Stimulated activated CD8-positive, alpha-beta memory T cell treated with anti-CD3 and anti-CD28 coated beads, Interleukin-12 subunit alpha, Interleukin-12 subunit beta, amount 100 ng/mL, for 24 hours (primary cell): ENCODE data around the gene CACNA1A.
"Not testable (repeated sequence)": the region's sequence is repeated elsewhere in the genome, so short reads cannot be mapped to it uniquely, and the experiment has no call there.

Source experiments
- DNase-seq: peaks from one replicate; pipeline ENCODE4 v3.0.0-alpha.2; 2020; ENCODE audit errors: extremely low read depth

Gene CACNA1A

DNA sequence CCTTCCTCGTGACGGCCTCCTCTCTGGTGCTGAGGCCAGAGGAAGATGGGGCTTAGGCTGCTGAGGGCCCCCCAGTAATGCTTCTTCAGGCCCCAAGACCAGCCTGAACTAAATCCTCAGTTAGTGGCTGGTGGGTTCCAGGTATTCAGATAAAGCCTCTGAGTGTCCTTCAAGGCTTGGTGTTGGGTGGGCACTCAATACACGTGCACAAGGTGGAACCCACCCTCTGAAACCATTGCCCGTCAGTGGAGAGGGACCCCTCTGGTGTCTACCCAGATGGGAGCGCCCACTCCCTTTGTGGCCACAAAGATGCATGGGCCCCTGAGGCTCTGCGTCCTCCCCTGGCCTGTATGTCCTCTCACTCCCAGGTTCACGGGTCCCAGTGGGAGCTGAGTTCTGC lies 277.0 kb downstream of the CACNA1A start:
- DNase-seq = no peak

DNA sequence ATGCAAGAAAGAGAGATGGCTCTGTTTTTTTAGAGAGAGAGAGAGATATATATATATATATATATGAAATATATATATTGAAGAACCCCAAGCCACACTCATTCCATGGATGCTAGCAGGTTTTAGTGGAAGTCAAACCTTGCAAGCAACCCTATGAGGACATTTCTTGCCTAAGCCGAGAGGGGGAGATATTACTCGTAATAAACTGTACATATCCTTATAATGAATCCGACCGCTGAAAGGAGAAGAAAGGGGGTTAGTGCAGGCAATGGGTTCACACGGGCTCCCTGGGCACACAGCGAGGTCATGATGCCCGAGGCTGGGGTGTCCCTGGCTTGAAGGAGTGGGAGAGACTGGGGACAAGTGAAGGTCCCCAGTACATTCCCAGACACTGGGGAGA lies 277.7 kb downstream of the CACNA1A start:
- no peak for DNase-seq

DNA sequence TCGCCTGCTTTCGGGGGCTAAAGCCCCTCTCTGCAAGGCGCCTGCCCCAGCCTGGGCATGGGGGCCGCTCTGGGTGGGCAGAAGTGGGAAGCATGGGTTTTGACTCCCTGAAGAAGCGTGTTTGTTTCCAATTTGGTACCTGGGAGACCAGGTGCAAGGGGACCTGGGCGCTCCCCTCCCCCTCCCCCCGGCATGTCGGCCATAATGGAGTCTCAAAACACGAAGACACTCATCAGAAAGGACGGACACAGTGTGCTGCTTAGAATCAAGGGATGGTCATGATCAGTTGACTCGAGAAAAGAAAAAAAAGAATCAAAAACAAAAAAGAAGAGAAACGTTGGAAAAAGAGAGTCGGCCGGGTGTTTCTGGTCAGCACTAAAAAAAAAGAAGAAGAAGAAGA lies 279.3 kb downstream of the CACNA1A start:
- no peak for DNase-seq

DNA sequence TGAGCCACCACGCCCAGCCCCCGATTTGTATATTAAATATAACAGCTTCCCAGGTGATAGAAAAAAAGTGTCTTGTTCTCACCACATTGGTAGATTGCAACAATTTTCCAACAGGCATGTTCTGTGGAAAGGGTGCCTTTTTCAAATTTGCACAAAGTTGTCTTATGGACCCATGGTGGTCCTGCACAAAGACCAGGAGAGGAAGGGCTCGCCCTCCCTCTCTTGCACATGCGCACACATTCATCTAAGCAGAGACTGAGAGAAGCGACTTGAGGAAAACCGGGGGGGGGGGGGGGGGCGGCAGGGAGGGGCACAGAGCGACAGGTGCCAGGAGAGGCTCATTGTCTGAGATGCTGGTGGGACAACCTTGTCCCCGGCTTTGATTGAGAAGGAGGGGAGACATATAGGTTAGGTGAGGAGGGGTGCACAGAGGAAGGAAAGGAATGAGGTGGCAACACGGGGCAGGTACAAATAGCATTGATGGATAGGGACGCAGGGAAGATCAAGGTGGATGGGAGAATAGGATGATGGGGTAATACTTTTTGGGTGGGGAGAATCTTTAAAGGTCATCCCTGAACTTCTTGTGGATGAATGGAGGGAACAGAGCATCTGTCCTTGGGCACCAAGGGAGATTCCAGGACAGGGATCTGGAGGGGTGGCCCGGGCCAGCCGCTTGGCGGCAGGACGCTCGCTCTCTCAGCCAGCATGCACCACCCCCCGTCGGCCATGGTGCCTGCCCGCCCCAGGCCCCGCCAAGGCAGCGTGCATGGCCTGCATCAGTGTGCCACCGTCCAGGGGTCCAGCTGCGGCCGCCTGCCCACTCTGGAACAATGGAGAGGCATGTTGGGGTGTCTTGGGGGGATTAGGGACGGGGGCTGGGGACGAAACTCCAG lies 280.1 kb downstream of the CACNA1A start:
- no peak for DNase-seq

DNA sequence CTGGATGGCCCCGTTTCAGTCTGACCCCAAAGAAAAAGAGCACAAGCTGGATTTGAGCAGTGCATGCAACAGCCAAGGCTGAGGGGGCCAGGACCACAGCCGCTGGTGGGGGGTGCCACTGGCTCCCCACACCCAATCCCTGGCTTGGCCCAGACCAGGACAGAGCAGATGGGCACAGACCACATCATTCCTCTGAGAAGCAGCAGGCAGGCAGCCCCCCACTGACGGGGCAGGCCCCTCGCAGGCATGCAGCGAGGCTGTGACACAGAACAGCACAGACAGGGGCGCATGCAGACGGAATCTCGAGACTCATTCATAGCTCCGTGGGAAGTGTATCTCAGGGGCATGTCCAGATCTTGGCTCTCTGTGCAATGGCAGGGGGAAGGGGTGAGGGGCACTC lies 281.2 kb downstream of the CACNA1A start:
- DNase-seq = no peak

DNA sequence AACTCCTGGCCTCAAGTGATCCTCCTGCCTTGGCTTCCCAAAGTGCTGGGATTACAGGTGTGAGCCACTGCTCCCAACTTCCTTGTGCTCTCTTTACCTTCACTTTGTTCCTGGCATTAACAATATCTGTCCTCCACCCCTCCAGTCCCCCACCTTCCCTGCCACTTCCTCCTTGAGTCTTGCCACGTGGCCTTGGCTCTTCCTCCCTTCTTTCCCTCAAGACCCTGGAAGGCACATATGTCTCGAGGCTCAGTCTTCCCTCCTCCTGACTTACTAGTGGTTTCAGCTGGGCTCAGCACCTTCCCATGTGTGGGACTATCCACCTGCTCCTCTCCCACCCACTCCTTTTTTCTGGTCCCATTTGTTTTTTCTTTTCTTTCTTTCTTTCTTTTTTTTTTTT lies 285.4 kb downstream of the CACNA1A start:
- DNase-seq = no peak

DNA sequence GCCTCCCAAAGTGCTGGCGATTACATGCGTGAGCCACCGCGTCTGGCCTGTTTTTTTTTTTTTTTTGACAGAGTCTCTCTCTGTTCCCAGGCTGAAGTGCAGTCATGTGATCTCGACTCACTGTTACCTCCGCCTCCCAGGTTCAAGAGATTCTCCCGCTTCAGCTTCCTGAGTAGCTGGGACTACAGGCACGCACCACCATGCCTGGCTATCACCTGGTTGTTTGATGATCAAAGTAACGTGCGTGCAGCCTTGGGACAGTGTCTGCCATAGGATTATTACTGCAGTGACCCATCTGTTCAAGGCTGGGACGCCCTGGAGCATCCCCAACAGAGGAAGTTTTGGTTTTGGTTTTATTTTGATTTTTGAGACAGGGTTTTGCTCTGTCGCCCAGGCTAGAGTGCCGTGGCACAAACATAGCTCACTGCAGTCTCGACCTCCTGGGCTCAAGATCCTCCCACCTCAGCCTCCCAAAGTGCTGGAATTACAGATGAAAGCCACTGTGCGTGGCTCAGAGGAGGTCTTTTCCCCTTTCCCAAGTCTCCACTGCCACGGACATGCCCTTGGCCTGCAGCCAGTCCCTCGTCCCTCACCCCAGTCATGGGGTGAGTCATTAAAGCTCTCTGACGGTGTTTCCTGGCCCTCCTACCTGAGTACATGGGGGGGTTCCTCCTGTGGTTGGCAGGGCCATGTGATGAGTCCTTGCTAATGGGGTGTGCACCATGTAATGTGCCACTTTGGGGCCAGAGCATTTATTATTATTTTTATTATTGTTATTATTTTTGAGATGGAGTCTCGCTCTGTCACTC lies 290.5 kb downstream of the CACNA1A start:
- DNase-seq = no peak

DNA sequence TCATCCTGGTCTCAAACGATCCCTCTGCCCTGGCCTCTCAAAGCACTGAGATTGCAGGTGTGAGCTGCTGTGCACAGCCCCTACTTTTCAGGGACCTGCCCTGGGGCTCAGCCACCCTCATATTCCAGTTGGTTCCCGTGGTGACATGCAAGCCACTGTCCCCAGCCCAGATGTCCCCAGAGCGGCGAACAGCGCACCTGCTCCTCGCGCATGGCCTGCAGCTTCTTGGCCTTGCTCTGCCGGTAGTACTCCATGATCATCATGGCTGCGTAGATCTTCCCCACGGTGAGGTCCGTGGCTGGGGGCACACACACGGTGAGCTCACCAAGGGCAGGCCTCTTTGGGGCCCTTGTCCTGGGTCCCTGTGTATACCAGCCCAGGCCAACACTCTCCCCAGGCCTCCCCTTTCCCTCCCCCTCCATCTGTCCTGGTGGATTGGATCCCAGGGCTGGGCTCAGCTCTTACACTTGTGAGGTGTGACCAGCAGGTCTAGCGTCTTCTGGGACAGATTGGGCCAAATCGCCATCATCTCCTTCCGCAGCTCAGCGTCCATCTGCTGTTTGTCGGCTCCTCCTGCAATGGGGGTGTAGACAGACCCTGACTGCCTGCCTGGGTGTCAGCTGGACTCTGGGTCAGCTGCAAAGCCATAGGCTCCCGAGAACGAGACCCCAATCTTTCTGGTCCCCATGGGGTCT lies 292.1 kb downstream of the CACNA1A start:
- no peak for DNase-seq

DNA sequence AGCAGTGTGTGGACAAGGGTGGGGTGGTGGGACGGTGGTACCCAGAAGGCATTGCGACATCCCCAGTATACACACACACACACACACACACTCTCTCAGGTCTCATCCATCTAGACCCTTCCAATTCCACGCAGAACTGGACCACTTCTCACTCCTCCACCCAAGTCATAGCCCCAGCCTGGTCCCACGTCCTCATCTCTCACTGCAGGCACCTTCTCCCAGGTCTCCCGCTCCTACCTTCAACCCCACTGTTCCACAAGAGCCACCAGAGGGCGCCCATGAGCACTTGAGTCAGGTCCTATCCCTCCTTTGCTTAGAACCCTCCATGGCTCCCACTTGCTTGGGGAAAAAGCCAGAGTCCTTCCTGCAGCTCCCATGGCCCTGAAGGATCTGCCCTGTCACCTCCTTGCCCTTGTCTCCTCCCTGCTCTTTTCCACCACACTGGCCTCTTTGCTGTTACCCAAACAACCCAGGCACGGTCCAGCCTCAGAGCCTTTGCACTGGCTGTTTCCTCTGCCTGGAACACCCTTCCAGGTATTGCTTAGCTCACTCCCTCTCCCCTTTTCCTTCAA lies 293.4 kb downstream of the CACNA1A start:
- DNase-seq = peak; percentile 24

DNA sequence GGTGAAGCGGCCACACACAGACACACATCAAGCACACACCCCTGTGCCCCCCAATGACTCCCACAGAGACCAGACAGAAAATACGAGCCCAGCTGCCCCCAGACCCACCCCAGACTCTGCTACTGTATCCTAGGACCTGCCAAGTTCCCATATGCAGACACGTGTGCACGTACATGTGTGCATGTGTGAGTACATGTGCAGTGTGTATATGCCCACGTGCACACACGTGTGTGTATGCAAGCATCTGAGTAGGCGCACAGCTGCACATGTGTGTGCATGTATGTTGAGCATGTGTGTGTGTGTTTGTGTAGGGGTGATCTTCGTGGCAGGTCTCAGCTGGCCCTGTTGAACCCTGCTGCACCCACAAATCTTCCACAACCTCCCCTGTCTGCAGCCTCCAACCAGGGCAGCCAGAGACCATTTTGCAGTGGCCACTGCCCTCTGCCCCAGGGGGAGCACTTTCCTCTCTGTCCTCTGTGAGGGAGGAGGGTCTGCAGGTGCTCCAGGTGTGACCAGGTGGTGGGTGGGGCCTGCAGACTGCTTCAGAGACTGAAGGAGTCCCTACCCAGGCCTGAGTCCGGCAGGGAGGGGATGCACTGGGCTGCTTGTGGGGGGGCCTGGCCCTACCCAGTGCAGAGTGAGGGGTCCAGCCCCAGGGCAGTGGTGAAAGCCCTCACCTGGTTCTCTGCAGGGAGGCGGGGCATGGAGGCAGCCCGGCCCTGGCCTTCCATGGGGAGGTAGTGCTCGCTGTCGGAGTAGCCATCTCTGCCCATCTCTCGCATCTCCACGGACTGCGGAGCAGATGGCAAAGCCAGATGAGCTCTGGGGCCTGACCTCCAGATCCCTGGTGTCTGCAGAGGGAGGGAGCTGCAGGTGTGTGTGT lies 294.6 kb downstream of the CACNA1A start:
- DNase-seq = no peak

DNA sequence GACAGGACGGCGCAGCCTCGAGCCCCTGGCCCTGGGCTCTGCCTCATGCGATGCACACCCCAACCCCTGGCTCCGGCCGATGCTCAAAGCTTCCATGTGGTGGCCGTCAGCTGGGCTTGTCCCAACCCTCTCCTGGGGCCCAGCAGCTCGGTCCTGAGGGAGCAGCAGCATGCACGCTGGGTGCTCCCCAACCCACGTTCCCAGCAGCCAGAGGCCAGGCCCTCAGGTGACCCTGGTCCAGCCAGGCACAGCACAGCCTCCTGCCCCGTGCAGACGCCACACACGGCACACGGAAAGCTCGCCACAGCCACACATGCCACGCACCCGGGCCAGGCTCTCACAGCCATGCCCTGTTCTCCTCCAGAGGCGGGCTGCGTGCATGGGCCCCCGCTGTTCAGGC lies 295.3 kb downstream of the CACNA1A start:
- no peak for DNase-seq

DNA sequence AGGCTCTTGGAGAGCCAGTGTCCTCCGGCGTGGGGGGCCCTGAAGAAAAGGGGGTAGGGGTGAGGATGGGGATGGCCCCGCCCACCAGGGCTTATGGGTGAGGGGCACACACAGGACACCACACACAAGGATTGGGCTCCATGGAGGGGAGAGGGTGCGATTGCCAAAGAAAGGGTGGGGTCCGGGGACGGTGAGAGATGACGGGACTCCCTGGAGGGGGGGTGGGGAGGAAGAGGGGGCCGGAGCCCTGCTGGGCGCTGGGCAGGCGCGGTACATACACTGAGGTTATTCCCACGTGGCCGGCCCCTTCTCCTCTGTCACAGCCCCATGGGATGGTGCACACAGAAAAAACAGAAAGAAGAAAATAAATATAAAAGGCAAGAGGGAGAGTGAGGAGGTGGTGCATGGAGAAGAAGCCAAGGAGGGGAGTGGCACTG lies 295.9 kb downstream of the CACNA1A start:
- no peak for DNase-seq

DNA sequence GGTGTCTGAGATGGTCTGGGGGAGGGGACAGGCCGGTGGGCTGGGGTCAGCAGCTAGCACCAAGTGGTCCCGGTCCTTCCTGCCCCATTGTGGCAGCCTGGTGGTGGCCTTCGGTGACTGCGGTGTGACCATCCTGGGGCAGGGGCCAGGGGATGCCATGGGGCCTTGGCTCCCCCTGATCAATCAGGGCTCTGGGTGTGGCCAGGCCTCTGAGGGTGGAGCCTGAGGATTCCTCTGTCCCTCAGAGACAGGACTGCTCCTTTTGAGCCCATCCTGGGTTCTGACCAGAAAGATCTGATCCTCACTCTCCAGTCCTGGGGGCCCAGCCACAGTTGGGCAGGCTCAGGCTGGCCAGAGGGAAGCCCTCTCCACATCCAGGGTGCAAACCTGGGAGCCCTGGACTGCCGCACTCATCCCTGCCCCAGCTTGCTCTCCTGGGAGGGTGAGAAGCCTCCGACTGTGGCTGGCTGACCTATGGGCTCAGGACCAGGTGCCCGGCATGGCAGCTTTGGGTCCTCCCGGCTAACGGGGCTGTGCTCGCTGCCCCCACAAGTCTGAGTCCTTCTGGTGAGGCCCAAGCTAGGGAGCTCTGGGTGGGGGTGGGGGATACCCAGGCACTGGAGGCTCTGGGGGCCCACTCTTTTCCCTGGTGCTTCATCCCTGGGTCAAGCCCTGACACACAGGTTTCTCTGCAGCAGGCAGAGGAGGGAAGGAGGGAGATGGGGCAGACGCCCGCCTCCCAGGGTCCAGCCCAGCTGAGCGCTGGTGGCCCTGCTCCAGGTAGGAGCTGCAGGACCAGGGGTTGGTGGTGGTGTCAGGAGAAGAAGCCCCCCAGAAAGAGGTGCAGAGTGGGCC lies 296.6 kb downstream of the CACNA1A start:
- no peak for DNase-seq

DNA sequence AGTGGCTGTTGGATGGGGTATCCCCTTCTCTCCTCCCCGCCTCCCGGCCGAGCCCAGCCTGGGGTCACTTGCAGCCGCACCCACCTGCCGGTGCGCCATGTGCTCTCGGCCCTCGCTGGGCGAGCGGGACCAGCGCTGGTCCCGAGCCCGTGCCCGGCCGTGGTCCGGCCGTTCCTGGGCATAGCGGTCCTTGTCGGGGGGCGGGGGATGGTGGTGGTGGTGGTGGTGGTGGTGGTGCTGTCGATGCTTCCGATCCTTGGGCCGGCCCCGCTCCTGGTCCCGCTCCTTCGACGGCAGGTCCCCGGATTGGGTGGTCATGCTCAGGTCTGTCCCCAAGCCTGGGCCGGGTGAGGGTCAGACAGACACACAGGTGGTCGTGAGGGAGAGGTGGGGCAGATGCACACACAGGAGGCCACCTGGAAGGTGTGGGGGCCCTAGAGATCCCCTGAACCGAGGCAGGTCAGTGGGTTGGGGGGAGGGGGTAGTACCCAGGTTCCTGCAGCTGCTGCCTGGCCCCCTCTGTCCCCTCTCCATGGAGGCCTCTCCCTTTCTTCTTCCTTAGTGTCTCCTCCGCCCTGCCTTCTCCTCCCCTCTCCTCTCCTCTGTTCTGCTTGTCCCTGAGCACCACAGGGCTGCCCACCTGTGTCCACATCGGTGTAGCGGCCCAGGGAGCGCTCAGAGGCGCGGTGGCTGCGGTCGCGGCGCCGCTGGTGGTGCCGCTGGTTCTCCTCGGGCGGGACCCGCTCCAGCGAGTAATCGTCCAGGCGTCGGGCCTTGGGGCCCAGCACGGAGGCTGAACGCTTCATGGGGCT lies 297.4 kb downstream of the CACNA1A start:
- DNase-seq = no peak

DNA sequence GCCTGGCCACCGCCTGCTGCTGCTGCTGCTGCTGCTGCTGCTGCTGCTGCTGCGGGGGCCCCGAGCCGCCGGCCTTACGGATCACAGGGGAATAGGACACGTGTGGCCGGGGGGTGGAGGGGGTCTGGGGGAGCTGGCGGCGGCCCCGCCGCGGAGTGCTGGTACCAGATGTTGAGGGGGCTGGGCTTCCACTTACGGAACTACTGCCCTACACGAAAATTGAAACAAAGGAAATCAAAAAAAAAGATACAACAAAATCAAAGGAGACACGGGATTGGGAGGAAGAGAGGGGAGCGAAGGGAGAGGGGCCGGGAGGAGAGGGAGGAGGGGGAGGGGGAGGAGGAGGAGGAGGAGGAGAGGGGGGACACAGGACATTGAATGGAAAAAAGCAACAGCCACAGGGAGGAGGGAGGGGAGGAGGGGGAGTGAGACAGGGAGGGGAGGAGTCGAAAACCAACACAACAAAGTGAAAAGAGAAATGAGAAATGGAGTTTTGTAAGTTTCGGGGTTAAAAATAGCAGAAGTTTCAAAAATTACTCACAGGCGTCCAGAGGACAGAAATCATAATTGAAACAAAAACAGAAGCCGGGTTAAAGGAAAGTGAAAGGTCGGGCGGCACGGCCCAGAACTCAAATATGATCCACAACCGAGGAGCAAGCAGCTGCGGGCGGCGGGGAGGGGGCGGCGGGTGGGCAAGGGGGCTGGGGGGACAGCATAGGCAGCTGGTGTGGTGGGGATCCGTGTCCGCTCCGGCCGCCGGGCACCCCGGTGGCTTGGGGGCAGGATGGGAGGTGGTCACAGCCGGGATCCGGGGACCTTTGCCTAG lies 298.2 kb downstream of the CACNA1A start:
- peak; percentile 33 for DNase-seq

DNA sequence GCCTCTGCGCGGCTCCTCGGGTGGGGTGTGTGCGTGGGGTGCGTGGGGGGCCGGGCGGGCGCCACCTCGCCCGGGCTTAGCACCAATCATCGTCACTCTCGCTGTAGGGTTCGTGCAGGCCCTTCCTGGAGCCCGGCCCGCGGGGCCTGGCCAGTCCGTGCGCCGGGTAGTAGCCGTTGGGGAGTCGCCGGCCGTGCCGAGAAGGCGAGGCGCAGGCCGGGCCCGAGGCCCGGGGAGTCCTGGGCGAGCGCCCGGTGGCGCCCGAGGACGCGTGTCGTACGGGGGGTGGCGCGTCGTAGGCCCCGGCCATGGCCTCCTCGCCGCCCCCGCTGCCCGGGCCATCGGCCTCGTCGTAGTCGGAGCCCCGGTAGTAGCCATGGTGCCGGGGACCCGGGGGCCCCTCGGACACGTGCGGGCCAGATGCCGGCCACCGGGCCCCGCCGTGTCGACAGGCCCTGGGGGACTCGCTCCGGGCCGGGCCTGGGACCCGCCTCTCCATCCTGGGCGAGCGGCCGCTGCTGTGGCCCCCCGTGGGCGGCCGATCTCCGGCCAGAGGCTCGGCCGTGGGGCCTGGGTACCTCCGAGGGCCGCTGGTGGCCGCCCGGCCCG lies 298.9 kb downstream of the CACNA1A start:
- DNase-seq = no peak

DNA sequence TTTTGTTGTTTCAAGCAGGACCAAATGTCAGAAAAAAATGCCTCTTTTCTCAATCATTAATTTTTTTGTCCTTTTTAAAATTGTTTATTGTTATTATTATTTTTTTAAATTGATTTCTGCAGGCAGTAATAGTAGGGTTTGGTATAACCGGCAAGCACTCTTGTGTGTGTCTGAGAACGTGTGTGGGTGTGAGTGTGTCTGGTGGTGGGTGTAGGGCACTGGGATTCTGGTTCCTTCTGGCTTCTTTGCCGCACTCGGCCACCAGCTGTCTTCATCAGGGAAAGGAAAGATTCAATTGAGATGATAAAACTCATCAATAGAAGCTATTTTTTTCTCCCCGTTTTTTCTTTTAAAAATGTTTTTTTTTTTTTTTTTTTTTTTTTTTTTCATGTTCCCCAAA lies 299.7 kb downstream of the CACNA1A start:
- no peak for DNase-seq

DNA sequence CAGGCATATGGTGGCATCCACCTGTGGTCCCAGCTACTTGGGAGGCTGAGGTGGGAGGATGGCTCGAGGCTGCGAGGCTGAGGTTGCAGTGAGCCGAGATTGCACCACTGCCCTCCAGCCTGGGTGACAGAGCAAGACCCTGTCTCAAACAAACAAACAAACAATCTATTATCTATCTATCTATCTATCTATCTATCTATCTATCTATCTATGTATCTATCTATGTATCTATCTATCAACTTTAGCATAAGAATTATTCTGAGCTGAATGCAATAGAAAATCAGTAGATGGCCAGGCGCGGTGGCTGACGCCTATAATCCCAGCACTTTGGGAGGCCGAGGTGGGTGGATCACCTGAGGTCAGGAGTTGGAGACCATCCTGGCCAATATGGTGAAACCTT lies 304.2 kb downstream of the CACNA1A start:
- DNase-seq = not testable (repeated sequence)
